ENCODE data around the gene ZFP36L2. TPM values are rescaled to one million over a fixed set of nuclear protein-coding genes. Genes with fewer than 3 reads are reported as not detected.

The ZFP36L2 gene
- total RNA-seq, 1 experiment from 2014 or later: 105 TPM

DNA sequence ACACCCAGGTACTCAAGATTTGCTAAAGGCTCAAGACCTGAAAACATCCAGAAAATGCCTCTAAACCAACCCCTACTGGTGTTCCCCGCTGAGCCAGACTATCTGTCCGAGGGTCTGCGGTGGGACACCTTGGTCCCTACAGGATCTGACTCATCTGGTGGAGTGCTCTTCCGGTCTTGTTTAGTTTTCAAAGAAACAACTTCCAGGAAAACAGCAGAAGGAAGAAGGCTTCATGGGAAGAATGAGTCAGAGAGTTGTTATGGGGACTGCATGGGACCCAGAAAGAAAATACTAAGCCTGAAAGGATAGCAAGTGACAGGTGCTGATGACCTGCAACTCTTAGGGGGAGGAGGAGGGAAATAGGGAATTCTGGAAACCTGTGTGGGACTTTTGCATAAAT lies 41.3 kb downstream of the ZFP36L2 start:
- Histone ChIP-seq H2BK120ac (ENCODE audit: low read depth, low read length, poor library complexity, severe bottlenecking) (no peak overlapping the region), H3T11ph (ENCODE audit: low read length) (no peak overlapping the region), H4K91ac (ENCODE audit: insufficient read length, low read depth, low read length) (no peak overlapping the region), H3K18ac (ENCODE audit: insufficient read length, low read depth, low read length) (no peak overlapping the region), H2AK5ac (ENCODE audit: insufficient read length, low read length) (no peak overlapping the region), H2BK12ac (ENCODE audit: insufficient read length, low read depth, low read length) (no peak overlapping the region), H3K9ac (ENCODE audit: extremely low read depth, insufficient read length, low read length) (no peak overlapping the region), H3K27me3 (ENCODE audit: insufficient read depth, low read length) (no peaks in the 10 kb centered on the region), H3K9me3 (ENCODE audit: control insufficient read depth, low read depth, low read length) (no peaks in the 10 kb centered on the region), H3K23ac (ENCODE audit: insufficient read length, low read depth, low read length) (no peak overlapping the region), H2AFZ (ENCODE audit: low read length) (no peak overlapping the region), H2BK20ac (ENCODE audit: low read depth, low read length, poor library complexity, severe bottlenecking) (no peak overlapping the region), H3K23me2 (ENCODE audit: insufficient read length, low read depth, low read length, poor library complexity, severe bottlenecking) (no peaks in the 10 kb centered on the region), H3K4me2 (ENCODE audit: insufficient read depth, insufficient read length, low read length) (no peak overlapping the region), H3K14ac (ENCODE audit: insufficient read depth, low read length) (no peak overlapping the region), H3K27ac (ENCODE audit: insufficient read length, low read depth, low read length) (no peak overlapping the region), H4K5ac (ENCODE audit: insufficient read length, low read depth, low read length) (no peak overlapping the region), H4K8ac (replicated peaks; ENCODE audit: insufficient read length, low read depth, low read length) (no peak overlapping the region), H3K4ac (ENCODE audit: low read depth, low read length) (no peak overlapping the region), H3K79me2 (ENCODE audit: insufficient read depth, low read length) (no peaks in the 10 kb centered on the region), H3K56ac (ENCODE audit: insufficient read length, low read depth, low read length) (no peak overlapping the region), H3K79me1 (ENCODE audit: insufficient read depth, low read depth, low read length, poor library complexity, severe bottlenecking) (no peaks in the 10 kb centered on the region), H3K4me1 (ENCODE audit: insufficient read depth, low read length) (peaks cover 24% of the 10 kb centered on the region), H4K20me1 (ENCODE audit: control insufficient read depth, insufficient read depth, insufficient read length) (no peaks in the 10 kb centered on the region), H2BK15ac (ENCODE audit: low read depth, low read length) (no peak overlapping the region), H2BK5ac (ENCODE audit: insufficient read length, low read length) (no peak overlapping the region)
- DNase-seq: no peak
- no peak for TF ChIP-seq CTCF (conservative IDR thresholded peaks at IDR 0.05)
- Mint-ChIP-seq H3K4me1 (peaks cover 58 to 63% of the 10 kb centered on the region in 2 experiments), H3K27ac (peak overlapping the region in 1 of 3 experiments; percentile 55; a peak in 1 of 7 replicates), H3K9me3 (no peaks in the 10 kb centered on the region; a peak in 1 of 5 replicates), H3K4me3 (no peak overlapping the region), H3K36me3 (ENCODE audit: insufficient read depth in 1 of 3, low read depth in 3 of 3) (no peaks in the 10 kb centered on the region), H3K27me3 (ENCODE audit: low read depth) (0 out of 2 replicates have a peak, but pooled peaks cover 1% of the 10 kb centered on the region)
- WGBS (ENCODE audit: extremely low coverage, insufficient read length, low lambda C conversion rate): no CpG with 5 or more reads among the region's 4 CpGs
